DND-41 (cell line): ENCODE data around the gene NPY4R2.
"Not testable (repeated sequence)": the region's sequence is repeated elsewhere in the genome, so short reads cannot be mapped to it uniquely, and the experiment has no call there.

Source experiments
- EZH2 ChIP-seq: IDR thresholded peaks from 3 replicates; pipeline ENCODE4 v1.6.1; 2012; ENCODE audit warnings: borderline replicate concordance, low read depth, mild to moderate bottlenecking, moderate library complexity, low read length, inconsistent platforms; ENCODE audit not compliant: severe bottlenecking
- TF ChIP-seq, protein P1 (sequence below): IDR thresholded peaks from 2 replicates; pipeline ENCODE4 v1.5.1; 2012; ENCODE audit warnings: borderline replicate concordance, low read length, moderate library complexity, mild to moderate bottlenecking; ENCODE audit not compliant: poor library complexity, severe bottlenecking; ENCODE audit errors: extremely low read depth

DNA sequence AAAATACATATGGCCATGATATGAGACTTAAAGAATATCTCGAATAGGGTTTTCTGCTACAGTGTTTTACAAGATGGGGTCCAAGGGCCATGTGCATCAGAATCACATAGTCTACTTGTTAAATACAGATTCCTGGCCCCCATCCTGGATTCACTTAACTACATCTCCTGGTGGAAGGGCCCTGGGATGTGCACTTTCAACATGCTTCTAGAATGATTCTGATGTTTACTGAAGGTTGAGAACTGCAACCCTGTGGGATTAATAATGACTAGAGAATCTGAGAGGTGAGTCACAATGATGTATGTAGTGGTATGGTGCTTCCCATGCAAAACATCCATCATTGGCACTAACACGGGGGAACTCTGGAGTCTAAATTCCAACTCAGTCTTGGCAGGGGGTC lies 2.1 kb downstream of the NPY4R2 start:
- TF ChIP-seq, protein P1, sequence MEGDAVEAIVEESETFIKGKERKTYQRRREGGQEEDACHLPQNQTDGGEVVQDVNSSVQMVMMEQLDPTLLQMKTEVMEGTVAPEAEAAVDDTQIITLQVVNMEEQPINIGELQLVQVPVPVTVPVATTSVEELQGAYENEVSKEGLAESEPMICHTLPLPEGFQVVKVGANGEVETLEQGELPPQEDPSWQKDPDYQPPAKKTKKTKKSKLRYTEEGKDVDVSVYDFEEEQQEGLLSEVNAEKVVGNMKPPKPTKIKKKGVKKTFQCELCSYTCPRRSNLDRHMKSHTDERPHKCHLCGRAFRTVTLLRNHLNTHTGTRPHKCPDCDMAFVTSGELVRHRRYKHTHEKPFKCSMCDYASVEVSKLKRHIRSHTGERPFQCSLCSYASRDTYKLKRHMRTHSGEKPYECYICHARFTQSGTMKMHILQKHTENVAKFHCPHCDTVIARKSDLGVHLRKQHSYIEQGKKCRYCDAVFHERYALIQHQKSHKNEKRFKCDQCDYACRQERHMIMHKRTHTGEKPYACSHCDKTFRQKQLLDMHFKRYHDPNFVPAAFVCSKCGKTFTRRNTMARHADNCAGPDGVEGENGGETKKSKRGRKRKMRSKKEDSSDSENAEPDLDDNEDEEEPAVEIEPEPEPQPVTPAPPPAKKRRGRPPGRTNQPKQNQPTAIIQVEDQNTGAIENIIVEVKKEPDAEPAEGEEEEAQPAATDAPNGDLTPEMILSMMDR = not testable (repeated sequence)
- not testable (repeated sequence) for TF ChIP-seq EZH2
